Hindlimb muscle (tissue), 1 donor: ENCODE measurements around the gene HTD2. TPM values are rescaled to one million over a fixed set of nuclear protein-coding genes. Genes with fewer than 3 reads are reported as not detected.
"Not testable (repeated sequence)": the region's sequence is repeated elsewhere in the genome, so short reads cannot be mapped to it uniquely, and the experiment has no call there.

Experiments used
- DNase-seq: peaks from one replicate; pipeline ENCODE4 v3.0.0-alpha.2; 2013
- polyA plus RNA-seq: library from polyadenylated mRNA; unstranded; fragments of 120-200 nt; gene quantifications from one replicate; pipeline ENCODE4 v1.2.1, GENCODE V29; 2013; ENCODE audit not compliant: insufficient read length

The HTD2 gene
- polyA plus RNA-seq, 1 donor: 15.5 TPM

GRCh38 chr3:58333206-58334012 is 27.1 kb downstream of the HTD2 start:
- peak; percentile 38 for DNase-seq

DNA sequence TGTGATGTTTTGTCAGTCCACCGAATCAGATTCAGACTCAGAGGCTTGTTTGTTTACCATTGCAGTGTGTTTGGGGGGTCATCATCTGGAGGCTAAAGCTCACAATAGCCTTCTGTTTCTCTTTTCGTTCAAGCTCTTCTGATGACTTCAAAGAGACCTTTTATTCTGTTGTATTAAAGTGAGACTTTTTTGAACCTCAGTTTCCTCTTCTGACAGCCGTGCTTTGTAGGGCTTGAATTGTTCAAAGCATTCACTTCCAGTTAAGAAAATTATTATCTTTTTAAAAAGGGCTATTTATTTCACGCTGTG is 27.6 kb downstream of the HTD2 start:
- no peak for DNase-seq

GRCh38 chr3:58334506-58334884 is 28.2 kb downstream of the HTD2 start:
- DNase-seq: no peak

DNA sequence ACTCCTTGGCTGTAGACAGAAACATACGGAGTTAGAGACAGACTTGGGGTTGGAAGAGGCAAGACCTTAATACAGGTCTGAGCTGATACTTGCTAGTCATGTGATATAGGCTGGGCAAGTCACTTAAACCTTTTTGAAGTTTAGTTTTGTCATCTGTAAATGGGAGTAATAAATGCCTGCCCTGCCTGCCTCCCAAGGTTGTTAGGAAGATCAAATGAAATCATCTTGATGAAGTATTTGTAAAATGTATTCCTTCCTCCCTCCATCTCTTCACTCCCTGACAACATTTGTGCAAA is 29.3 kb downstream of the HTD2 start:
- DNase-seq: no peak

GRCh38 chr3:58336135-58336882 is 30.0 kb downstream of the HTD2 start:
- DNase-seq: no peak

GRCh38 chr3:58337190-58337589 is 30.9 kb downstream of the HTD2 start:
- no peak for DNase-seq

- DNase-seq: not testable (repeated sequence)
Observed at GRCh38 chr3:58339146-58339545, 32.8 kb downstream of the HTD2 start.

GRCh38 chr3:58340594-58341244 is 34.4 kb downstream of the HTD2 start:
- no peak for DNase-seq

- DNase-seq: no peak
Observed at GRCh38 chr3:58341376-58341775, 35.1 kb downstream of the HTD2 start.

DNA sequence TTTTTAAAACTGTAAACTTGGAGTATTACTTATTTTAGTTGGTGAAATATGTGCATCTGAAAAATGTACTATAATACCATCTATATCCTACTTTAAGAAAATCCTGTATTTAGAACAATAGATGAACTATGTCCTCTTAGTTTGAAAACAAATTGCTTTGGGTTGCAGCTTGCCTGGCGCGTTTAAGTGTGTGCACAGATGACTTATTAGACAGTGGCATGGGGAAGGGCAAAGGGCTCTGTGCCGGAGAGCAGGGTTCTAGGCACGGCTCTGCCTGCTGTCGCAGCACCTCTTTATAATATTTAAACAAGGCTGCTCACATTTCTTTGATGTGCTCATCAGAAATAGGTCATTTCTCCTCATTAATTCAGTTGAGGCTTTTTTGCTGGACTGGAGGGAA is 36.4 kb downstream of the HTD2 start:
- no peak for DNase-seq

- no peak for DNase-seq
Observed at GRCh38 chr3:58345457-58345856, 39.1 kb downstream of the HTD2 start.

DNA sequence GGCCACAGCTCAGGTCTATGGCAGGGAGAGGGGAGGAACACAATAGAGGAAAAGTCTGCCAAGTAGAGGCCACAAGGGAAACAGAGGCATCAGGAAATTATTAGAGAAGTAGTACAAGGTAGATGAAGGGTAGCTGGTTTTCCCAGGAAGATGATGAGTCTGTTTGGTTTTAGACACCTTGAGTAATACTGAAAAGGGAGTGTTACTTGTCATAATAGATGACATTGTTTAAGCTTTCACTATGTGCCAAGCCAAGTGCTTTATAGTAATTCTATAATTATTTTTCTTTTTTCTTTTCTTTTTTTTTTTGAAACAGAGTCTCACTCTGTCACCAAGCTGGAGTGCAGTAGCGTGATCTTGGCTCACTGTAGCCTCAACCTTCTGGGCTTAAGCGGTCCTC is 40.0 kb downstream of the HTD2 start:
- no peak for DNase-seq

GRCh38 chr3:58347984-58348383 is 41.7 kb downstream of the HTD2 start:
- DNase-seq: no peak

- DNase-seq: no peak
Observed at GRCh38 chr3:58349792-58350626, 43.7 kb downstream of the HTD2 start.

DNA sequence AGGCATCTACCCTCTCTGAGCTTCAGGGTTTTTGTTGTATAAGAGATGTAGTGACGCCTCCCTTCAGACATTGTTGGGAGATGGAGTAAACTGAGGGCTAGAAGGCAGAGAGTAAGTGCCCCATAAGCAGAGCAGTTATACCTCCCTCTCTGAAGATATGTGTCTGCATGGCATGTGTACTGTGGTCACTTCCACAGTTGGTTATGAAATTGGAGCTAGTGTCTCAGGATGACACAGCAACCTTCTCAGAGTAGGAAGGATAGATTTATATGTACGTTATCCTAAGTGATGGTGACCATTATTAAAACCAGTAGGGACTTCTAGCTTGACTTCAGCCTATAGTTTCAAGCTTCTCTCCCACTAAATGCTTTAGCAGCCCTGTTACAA is 44.3 kb downstream of the HTD2 start:
- DNase-seq: no peak

DNA sequence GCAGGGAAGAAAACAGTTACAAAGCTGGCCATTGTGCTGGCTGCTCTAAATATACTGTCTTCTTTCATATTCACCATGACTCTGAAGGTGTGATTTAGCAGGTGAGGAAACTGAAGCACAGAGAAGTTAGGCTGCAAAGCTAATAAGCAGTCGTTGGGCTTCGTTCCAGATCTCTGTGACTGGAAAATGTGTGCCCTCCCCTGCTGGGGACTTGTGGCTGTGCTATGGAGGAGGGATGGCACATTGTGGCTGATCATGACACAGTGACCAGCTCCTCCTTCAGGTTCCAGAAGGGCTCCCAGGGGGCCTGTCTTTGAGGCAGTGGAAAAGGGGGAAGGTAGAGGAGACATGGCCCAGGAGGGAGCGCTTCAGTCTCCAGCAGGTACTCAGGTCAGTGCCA is 45.6 kb downstream of the HTD2 start:
- DNase-seq: no peak

- DNase-seq: no peak
Observed at GRCh38 chr3:58352626-58353025, 46.3 kb downstream of the HTD2 start.

DNA sequence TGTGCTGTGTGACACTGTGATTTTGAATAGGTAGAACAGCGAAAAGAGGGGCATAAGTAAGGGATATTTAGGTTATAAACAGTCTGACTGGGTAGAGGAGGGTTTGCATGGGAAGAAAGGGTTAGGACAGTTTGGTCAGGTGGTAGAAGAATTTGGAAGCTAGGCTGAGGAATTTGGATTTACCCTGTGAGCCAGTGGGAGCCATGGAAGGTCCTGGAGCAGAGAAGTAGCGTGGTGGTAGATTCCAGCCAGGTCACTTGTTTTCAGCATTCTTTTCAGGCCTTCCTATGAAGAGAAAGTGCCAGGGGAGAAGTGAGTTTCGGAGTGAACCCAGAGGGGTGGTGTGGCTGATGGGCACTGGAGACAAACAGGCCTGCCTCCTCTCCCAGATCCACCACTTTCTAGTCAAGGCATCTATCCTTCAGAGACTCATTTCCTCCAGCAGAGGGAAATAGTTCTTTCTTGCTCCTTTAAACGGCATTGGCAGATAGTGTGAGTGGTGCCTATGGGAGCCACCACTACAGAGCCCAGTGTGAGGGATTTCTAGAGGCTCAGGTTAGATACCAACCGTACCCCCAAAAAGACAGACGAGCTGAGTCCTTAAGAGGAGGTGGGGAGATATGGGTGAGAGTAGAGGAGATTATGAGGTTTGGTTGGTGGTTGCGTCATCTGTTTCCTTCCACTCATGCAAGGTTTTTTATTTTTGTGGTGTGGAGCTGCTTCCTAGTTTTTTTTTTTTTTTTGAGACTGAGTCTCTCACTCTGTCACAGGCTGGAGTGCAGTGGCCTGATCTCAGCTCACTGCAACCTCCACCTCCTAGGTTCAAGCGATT is 47.6 kb downstream of the HTD2 start:
- no peak for DNase-seq

- DNase-seq: no peak
Observed at GRCh38 chr3:58355179-58355578, 48.9 kb downstream of the HTD2 start.

GRCh38 chr3:58356054-58356453 is 49.7 kb downstream of the HTD2 start:
- no peak for DNase-seq

DNA sequence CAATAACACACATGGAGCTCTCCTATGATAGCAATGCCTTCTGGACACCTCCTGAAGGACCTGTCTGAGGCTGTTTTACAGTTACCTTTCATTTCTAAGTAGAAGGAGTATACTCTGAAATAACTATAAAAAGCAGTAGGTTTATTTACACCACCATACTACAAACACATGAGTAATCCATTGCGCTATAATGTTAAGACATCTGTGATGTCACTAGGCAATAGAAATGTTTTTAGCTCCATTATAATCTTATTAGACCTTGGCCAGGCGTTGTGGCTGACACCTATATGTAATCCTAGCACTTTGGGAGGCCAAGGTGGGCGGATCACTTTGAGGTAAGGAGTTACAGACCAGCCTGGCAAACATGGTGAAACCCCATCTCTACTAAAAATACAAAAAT is 51.1 kb downstream of the HTD2 start:
- DNase-seq: no peak

- DNase-seq: no peak
Observed at GRCh38 chr3:58358092-58358491, 51.8 kb downstream of the HTD2 start.
